Gastroesophageal sphincter (tissue), 3 donors: ENCODE results near the gene ARFGAP1.

Experiments
- EP300 ChIP-seq: sonication (generic); formaldehyde crosslinking; IDR thresholded peaks from one replicate; pipeline ENCODE4 v1.6.1; 2017; ENCODE audit warnings: antibody characterized with exemption, mild to moderate bottlenecking
- POLR2A ChIP-seq, 2 donors: fragments of 450-650 bp; IDR thresholded peaks; one replicate each; pipeline ENCODE4 v1.6.1; 2017; ENCODE audit warnings: antibody characterized with exemption in 2 of 2, mild to moderate bottlenecking in 2 of 2, moderate library complexity in 1 of 2
- TF ChIP-seq, protein P1 (sequence below), 4 experiments: fragments of 200-600 bp in 2 of 4; fragments of 450-650 bp in 2 of 4; sonication (generic) in 1 of 4; IDR thresholded peaks; one replicate each; pipeline ENCODE4 v1.5.1; 2017 to 2019; ENCODE audit warnings: antibody characterized with exemption in 4 of 4, mild to moderate bottlenecking in 2 of 4, moderate library complexity in 2 of 4

DNA sequence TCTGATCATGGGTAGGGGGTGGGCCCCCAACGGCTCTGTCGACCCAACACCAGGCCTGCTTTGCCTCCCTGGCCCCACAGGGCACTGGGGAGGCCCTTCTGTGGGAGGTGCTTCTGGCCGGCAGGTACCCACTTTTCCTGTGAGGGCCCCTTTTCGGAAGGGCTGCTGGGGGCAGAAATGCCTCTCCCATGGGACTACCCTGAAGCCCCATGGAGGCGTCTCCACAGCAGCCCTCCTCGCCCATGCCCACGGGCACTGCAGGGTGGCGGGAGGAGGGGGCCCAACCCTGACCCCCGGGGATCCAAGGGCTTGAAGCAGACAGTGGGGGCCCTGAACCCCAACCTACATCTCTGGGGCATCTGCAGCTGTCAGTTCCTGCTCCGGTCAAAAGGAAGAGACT is 34.6 kb upstream of the ARFGAP1 start:
- TF ChIP-seq, protein P1, sequence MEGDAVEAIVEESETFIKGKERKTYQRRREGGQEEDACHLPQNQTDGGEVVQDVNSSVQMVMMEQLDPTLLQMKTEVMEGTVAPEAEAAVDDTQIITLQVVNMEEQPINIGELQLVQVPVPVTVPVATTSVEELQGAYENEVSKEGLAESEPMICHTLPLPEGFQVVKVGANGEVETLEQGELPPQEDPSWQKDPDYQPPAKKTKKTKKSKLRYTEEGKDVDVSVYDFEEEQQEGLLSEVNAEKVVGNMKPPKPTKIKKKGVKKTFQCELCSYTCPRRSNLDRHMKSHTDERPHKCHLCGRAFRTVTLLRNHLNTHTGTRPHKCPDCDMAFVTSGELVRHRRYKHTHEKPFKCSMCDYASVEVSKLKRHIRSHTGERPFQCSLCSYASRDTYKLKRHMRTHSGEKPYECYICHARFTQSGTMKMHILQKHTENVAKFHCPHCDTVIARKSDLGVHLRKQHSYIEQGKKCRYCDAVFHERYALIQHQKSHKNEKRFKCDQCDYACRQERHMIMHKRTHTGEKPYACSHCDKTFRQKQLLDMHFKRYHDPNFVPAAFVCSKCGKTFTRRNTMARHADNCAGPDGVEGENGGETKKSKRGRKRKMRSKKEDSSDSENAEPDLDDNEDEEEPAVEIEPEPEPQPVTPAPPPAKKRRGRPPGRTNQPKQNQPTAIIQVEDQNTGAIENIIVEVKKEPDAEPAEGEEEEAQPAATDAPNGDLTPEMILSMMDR (IDR thresholded peaks at IDR 0.05) = no peak
- TF ChIP-seq POLR2A (IDR thresholded peaks at IDR 0.05) (no peak), EP300 (no peak)
